ENCODE results near the gene CTIF.

The CTIF gene

GRCh38 chr18:48577478-48578190, 38.8 kb downstream of the CTIF start:
- no peak for DNase-seq

DNA sequence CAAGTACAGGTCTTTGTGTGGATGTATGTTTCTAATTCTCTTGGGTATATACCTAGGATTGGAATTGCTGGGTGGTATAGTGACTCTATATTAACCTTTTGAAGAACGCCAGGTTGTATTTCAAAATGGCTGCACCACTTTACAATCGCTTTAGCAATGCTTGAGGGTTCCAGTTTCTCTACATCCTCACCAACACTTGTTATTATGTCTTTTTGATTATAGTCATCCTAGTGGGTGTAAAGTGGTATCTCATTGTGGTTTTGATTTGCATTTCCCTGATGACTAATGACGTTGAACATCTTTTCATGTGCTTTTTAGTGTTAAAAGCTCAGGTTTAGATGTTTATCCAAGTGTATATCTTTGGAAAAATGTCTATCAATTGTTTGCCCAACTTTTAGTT, 39.5 kb downstream of the CTIF start:
- no peak for DNase-seq

GRCh38 chr18:48580066-48580465, 41.2 kb downstream of the CTIF start:
- no peak for DNase-seq

DNA sequence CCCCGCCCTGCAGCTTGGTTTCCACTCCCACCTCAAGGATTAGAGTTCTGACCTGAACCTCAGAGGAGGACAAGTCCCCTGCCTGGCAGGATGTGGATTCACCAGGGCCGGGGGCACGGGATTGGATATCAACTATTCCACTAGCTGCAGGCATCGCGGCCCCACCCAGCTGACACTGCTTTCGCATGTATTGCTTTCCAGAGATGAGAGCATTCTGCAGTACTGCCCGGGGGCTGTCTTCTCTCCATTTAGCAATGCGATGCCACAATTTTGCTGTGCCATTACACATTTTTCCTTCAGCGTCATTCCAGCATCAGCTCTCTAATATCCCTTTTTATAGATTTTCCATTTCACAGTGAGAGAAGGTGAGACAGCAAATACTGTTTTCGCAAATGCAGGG, 42.0 kb downstream of the CTIF start:
- no peak for DNase-seq

- no peak for DNase-seq
Measured at GRCh38 chr18:48581206-48581605, 42.4 kb downstream of the CTIF start.

- DNase-seq = no peak
Measured at GRCh38 chr18:48581941-48582340, 43.1 kb downstream of the CTIF start.

- no peak for DNase-seq
Measured at GRCh38 chr18:48582946-48583345, 44.1 kb downstream of the CTIF start.

- DNase-seq = no peak
Measured at GRCh38 chr18:48583573-48583972, 44.7 kb downstream of the CTIF start.

DNA sequence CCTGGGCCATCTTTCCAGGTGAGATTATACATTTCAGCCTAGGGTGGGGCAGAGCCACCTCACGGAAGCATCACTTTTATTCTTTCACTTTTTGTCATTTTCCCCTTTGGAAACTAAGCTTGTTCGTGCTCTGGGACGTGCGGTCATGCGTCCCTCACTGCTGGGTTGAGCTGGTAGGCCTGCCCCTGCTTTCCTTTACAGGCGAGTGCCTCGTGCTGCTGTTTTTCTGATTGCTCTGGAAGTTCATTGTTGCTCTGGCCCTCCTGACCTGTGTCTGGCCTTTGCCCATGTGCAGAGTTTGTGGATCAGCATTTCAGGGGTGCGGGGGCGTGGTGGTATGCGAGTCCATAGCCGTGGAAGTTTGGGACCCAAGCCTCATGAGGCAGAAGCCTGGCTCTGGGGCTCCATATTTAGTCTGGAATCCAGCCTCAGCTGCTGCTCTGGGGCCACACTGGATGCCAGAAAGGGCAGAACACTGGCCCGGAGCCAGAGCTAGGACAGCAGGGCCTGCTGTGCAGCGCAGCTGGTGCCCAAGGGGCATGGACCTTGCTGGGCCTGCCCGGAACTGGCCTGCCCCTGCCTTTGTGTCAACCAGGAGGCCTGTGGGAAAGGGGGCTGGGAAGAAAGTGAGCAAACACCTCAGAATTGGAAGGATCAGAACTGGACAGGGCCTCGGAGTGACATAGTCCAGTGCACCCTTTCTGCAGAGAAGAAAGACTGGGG, 51.1 kb downstream of the CTIF start:
- DNase-seq = no peak

DNA sequence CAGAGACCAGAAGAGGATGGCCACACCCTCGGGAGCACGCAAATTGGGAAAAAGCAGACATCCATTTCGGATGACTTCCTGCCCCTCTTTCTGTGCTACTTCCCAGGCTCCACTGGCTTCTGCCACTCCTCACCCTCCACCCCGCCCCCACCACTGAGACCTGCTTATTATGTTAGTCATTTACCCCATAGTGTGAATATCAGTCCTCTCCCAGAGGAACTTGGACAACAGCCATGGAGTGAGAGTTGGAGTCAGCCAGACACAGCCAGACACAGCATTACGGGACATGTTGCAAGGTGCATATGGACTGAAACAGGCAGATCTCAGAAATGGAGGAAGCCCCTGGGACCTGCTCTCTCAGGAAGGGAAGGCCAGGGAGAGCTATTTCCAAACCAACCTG, 51.8 kb downstream of the CTIF start:
- no peak for DNase-seq

DNA sequence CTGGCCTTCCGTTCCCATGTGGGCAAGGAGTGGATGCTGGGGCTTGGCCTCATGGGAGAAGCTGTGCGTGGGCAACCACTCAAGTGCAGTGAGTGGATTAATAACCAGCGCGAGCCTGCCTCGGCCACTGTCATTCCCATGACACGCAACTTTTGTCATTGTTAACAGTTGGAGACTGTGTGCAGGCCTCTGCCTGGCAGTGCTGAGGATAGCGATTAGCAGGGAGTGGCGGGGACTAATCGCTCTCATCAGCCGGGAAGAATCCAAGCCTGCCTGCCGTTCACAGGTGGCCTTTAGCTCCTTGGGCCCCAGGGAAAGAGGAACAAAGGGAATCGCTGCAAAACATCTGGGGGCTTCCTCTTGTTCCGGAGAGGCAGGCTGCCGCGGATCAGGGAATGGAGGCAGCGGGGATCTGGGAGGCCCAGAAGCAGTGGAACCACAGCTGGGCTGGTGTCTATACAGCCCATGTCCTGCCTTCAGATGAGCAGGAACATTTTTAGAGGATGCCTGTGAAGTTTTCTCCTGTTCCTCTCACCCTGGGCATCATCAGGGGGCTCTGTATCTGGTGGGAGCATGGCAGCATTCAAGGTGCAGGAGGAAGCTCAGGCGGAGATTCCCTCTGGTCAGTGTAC, 53.8 kb downstream of the CTIF start:
- no peak for DNase-seq

DNA sequence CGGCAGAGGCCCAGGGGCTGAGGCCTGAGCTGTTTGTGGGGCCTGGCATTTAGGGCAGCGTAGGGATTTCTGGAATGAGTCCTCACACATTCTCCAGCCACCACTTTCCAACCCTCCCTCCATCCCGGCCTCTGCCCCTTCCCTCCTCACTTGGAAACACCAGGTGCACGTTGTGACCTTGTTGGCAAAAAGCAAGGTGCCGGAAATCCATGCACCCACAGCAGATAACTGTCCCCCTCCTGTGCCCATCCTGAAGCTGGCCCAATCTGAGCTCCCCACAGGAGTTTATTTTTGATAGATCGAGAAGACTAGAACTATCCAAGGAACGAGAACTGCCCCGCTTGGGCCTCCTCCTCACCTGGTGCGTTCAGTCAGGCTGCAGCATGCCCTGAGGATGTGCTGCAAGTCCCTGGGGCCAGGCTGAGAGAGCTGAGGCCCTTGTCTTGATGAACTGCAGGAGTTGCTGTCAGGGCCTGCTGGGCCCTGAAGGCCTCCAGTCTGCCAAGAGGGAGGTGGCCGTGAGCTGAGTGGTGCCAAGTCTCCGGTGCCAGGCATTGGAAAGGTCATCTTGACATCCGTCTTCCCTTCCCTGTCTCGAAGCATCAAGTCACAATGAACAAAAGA, 55.8 kb downstream of the CTIF start:
- no peak for DNase-seq

- DNase-seq = no peak
Measured at GRCh38 chr18:48595703-48596218, 56.9 kb downstream of the CTIF start.

- no peak for DNase-seq
Measured at GRCh38 chr18:48597110-48597509, 58.3 kb downstream of the CTIF start.

DNA sequence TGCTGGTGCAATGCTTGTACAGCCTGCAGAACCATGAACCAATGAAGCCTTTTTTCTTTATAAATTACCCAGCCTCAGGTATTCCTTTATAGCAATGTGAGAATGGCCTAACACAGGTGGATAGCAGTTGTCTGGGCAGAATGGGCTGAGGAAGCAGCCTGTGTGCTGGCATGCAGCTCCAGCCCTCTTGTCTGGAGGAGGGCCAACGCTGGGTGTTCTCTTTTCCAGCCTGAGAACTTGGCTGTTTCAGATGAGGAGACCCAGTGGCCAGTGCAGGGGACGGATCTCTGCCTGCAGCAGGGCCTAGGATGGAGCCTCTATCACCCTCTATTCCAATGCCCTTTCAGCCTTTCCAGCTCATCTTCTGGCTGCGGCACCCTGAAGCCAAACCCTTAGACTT, 58.8 kb downstream of the CTIF start:
- no peak for DNase-seq

DNA sequence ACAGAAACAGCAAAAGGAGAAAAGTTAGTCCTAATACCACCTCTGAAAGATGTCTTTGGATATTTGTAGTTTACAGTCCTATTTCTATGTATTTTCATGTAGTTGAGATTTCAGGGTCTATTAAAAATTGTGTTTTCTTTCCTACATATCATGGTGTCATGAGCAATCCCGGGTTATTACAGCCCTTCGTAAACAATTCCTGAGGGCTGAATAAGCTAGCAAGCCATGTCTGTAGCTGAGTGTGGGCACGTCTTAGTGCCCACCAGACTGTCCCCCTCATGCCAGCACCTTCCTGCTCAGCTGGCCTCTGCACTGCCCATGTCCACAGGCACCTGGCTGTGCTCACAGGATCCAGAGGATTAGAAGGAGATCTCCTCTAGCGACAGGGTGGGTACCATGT, 60.6 kb downstream of the CTIF start:
- no peak for DNase-seq

DNA sequence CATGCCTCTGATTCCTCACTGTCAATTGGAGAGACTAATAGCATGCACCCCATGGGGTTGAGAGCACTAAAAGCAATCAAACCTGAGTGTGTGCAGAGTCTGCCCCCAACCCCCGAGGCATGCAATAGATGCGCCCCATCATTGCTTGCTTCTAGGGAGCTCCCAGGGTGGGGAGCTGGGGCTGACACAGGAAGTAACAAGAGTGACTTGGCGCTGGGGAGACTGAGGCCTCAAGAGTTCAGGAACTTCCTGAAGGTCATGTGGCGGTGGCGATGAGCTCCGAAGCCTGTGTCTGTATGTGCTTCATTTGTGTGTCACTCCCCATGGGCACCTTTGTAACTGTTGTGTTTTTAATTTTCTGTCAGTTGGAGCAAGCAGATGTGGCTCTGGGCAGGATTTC, 61.2 kb downstream of the CTIF start:
- no peak for DNase-seq

GRCh38 chr18:48600456-48601090, 61.7 kb downstream of the CTIF start:
- DNase-seq = no peak

- DNase-seq = no peak
Measured at GRCh38 chr18:48601343-48601742, 62.5 kb downstream of the CTIF start.

GRCh38 chr18:48602759-48603390, 64.0 kb downstream of the CTIF start:
- no peak for DNase-seq

- DNase-seq = no peak
Measured at GRCh38 chr18:48605408-48605845, 66.6 kb downstream of the CTIF start.
